Muscle of leg (tissue), 11 donors: ENCODE measurements around the gene LIF. TPM values are rescaled to one million over a fixed set of nuclear protein-coding genes. Genes with fewer than 3 reads are reported as not detected.
A peak's percentile ranks its signal among the peaks of the same experiment; 100 is the strongest.
"Not testable (repeated sequence)": the region's sequence is repeated elsewhere in the genome, so short reads cannot be mapped to it uniquely, and the experiment has no call there.

Experiments
- DNase-seq: peaks from one replicate; pipeline ENCODE4 v3.0.0; 2013
- H3K27ac ChIP-seq: one replicate; pipeline ENCODE4 v1.5.1; 2013; ENCODE audit warnings: mild to moderate bottlenecking, low read length, control low read depth
- H3K27me3 ChIP-seq: one replicate; pipeline ENCODE4 v1.6.1; 2013; ENCODE audit warnings: low read length; ENCODE audit not compliant: control insufficient read depth, insufficient read depth
- H3K36me3 ChIP-seq: one replicate; pipeline ENCODE4 v1.6.1; 2013; ENCODE audit warnings: low read length; ENCODE audit not compliant: control insufficient read depth, insufficient read depth
- H3K4me1 ChIP-seq: one replicate; pipeline ENCODE4 v1.6.1; 2013; ENCODE audit warnings: low read length; ENCODE audit not compliant: control insufficient read depth, insufficient read depth
- H3K4me3 ChIP-seq: one replicate; pipeline ENCODE4 v1.5.1; 2013; ENCODE audit warnings: low read length, control low read depth
- H3K9me3 ChIP-seq: replicated peaks from 2 replicates; pipeline ENCODE4 v1.6.1; 2013; ENCODE audit warnings: low read depth, low read length; ENCODE audit not compliant: control insufficient read depth
- WGBS: methylation state at CpG from one replicate; pipeline ENCODE4 v1.1.5; 2013; ENCODE audit warnings: missing lambda C conversion rate; ENCODE audit not compliant: insufficient coverage; 5-methylcytosine and 5-hydroxymethylcytosine counted together
- polyA plus RNA-seq, 8 donors: library from polyadenylated mRNA; unstranded; fragments of 120-200 nt; gene quantifications; one replicate each; pipeline versions ENCODE4 v1.2.1 to v1.2.3, GENCODE V29; 2013; ENCODE audit warnings: inconsistent platforms in 1 of 8, low replicate concordance in 1 of 8; ENCODE audit not compliant: insufficient read length in 8 of 8, insufficient read depth in 1 of 8
- total RNA-seq: library from RNA; stranded (reverse); fragments of 120-200 nt; gene quantifications from one replicate; pipeline ENCODE4 v1.2.4, GENCODE V29; 2013

The LIF gene
- total and polyA plus RNA-seq, 9 donors: 0.57 to 1.4 (median 0.80) TPM

DNA sequence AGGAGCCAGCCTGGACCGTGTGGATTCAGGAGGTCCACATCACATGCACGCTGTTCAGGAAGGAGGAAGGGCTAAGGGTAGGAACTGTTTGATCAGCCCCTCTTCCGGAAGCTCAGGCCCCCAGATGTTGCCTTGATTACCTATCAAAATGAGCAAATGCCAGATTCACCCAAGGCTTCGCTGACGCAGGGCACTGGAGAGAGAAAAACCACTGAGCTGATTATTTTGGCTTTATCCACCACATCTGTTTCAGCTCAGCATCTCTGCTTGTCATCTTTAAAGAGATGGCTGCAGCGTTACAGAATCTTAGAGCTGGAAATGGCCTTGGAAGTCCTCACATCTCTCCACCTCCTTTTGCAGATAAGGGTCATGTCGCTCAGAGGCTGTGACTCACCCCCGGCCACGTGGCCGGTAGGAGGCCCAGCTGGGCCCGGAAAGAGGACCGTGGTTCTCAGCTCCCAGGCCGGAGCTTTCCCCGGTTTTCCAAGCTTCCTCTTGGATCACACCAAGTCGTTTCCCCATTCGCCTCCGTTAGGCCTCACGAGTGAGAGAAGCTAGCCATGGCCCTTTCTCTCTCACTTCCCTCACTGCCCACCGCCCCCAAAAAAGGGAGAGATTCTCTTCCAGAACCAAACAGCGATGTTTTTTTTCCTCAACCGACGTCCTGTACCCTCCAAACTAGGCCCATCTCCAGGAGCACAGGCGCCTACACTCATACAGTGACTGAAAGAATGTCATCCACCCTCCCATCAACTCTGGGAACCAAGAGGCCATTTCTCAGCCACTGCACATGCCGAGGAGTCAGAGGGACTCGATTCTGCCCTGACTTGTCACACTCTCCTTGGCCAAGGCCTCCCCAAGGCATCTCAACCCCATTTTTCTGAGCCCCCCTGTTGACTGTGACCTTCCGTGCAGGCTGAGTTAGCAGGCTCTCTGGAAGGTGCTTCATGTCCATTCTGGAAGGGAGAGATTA is 37.6 kb downstream of the LIF start:
- peaks cover 56% of the 10 kb centered on the region for H3K4me1 ChIP-seq
- no peak overlapping the region for H3K4me3 ChIP-seq
- H3K36me3 ChIP-seq: no peaks in the 10 kb centered on the region
- no peaks in the 10 kb centered on the region for H3K9me3 ChIP-seq
- H3K27ac ChIP-seq: peak overlapping the region; percentile 89
- peaks cover 17% of the 10 kb centered on the region for H3K27me3 ChIP-seq
- peak; percentile 88 for DNase-seq
- WGBS: 21% methylated on average over 25 of the region's 26 CpGs

DNA sequence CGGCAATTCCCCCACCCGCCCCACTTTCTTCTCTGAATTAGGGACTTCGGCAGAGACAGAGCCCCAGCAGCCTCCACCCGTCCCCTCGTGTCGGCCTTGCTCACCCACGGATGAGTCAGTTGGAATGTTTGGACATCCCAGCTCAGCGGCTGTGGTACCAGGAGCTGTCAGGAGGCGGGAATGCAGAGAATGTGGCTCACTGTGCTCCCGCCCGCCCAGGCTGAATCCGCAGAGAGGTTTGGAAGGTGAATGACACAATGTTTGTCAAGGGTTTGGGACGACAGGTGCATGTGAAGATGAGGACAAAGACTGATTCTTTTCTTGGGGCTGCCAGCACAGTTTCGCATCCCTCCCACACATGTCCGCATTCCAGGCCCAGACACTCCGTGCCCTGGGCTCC is 39.6 kb downstream of the LIF start:
- Histone ChIP-seq H3K27ac (peak overlapping the region; percentile 47), H3K4me1 (peaks cover 74% of the 10 kb centered on the region), H3K4me3 (no peak overlapping the region), H3K27me3 (peaks cover 12% of the 10 kb centered on the region), H3K9me3 (no peaks in the 10 kb centered on the region), H3K36me3 (no peaks in the 10 kb centered on the region)
- WGBS: 44% methylated on average over 9 of the region's 16 CpGs
- peak; percentile 60 for DNase-seq

- peaks cover 13% of the 10 kb centered on the region for H3K27me3 ChIP-seq
- H3K36me3 ChIP-seq: no peaks in the 10 kb centered on the region
- no peak overlapping the region for H3K4me3 ChIP-seq
- peak; percentile 79 for DNase-seq
- peak overlapping the region; percentile 86 for H3K27ac ChIP-seq
- 29% methylated on average over 15 of the region's 25 CpGs for WGBS
- peaks cover 76% of the 10 kb centered on the region for H3K4me1 ChIP-seq
- no peaks in the 10 kb centered on the region for H3K9me3 ChIP-seq
These were observed 41.1 kb downstream of the LIF start for GRCh38 chr22:30205281-30206115.

DNA sequence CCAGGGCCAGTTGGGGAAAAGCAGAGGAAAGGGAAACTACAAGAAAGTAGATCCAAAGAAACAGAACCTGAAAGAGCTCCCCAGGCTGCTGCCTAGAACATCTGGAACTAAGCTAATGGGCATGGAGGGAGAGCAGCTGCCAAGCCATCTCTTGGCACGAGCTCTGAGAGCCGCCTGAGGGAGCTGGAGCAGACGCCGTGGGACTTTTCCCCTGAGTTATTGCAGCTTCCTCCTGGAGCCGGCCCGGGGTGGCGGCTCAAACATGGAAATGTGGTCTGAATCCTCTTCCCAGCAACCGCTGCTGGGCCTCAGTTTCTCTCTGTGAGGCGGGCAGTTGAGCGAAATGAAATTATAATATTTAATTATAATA is 41.8 kb downstream of the LIF start:
- Histone ChIP-seq H3K27me3 (peaks cover 16% of the 10 kb centered on the region), H3K27ac (peak overlapping the region; percentile 86), H3K36me3 (no peaks in the 10 kb centered on the region), H3K4me1 (peaks cover 76% of the 10 kb centered on the region), H3K4me3 (no peak overlapping the region), H3K9me3 (no peaks in the 10 kb centered on the region)
- WGBS: 0% methylated on average over 3 of the region's 10 CpGs
- peak; percentile 78 for DNase-seq

GRCh38 chr22:30204015-30204741 is 42.4 kb downstream of the LIF start:
- Histone ChIP-seq H3K36me3 (no peaks in the 10 kb centered on the region), H3K9me3 (no peaks in the 10 kb centered on the region), H3K27me3 (peaks cover 19% of the 10 kb centered on the region), H3K4me3 (no peak overlapping the region), H3K27ac (peak overlapping the region; percentile 86), H3K4me1 (peaks cover 72% of the 10 kb centered on the region)
- 35% methylated on average over 5 of the region's 7 CpGs for WGBS
- no peak for DNase-seq

GRCh38 chr22:30202531-30203006 is 44.0 kb downstream of the LIF start:
- H3K36me3 ChIP-seq: no peaks in the 10 kb centered on the region
- H3K27ac ChIP-seq: peak overlapping the region; percentile 78
- H3K9me3 ChIP-seq: no peaks in the 10 kb centered on the region
- DNase-seq: peak; percentile 86
- peaks cover 23% of the 10 kb centered on the region for H3K27me3 ChIP-seq
- H3K4me3 ChIP-seq: no peak overlapping the region
- WGBS: 23% methylated on average over 3 of the region's 9 CpGs
- H3K4me1 ChIP-seq: peaks cover 56% of the 10 kb centered on the region

DNA sequence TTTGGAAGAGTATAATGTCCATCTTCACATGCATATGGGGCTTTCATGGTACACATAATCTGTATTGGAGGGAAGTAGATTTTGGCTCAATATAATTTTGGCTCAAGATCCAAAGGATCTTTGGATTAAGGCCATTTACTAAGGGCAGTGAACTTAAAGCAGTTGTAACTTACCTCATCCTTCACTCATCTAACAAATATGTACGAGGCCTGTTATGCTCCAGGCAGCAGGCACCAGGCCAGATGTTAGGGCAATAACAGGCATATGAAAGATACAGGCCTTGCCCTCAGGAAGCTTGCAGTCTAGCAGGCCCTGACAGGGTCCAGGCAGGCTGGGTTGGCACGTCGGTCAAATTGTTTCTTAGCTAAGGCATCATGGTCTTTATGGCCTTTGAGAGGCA is 44.6 kb downstream of the LIF start:
- DNase-seq: peak; percentile 69
- peaks cover 21% of the 10 kb centered on the region for H3K27me3 ChIP-seq
- no peaks in the 10 kb centered on the region for H3K9me3 ChIP-seq
- no peak overlapping the region for H3K4me3 ChIP-seq
- 66% methylated on average over 3 of the region's 3 CpGs for WGBS
- H3K4me1 ChIP-seq: peaks cover 55% of the 10 kb centered on the region
- no peaks in the 10 kb centered on the region for H3K36me3 ChIP-seq
- H3K27ac ChIP-seq: peak overlapping the region; percentile 78

GRCh38 chr22:30200905-30201304 is 45.7 kb downstream of the LIF start:
- not testable (repeated sequence) for H3K4me3 ChIP-seq, DNase-seq, H3K27ac ChIP-seq, H3K36me3 ChIP-seq, H3K9me3 ChIP-seq
- Histone ChIP-seq H3K4me1 (peaks cover 55% of the 10 kb centered on the region), H3K27me3 (peaks cover 20% of the 10 kb centered on the region)
- 98% methylated on average over 9 of the region's 10 CpGs for WGBS

DNA sequence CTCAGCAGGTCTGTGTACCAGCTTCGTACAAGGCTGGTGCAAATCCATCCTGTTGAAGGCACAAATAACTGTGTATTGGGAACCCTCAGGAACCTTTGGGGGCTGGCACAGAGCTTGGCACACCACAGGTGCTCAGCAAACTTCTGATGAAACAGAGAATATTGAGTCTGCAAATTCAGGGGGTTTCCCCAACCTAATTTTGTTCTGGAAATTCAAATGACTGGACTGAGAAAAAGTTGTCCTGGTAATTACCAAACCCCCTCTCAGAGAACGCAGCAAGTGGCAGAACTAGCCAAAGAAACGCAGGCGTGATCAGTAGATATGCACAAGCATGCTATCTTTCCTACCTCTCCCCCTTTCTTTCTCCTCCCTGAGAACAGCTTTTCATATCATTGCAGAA is 47.6 kb downstream of the LIF start:
- no peak for DNase-seq
- no peaks in the 10 kb centered on the region for H3K9me3 ChIP-seq
- H3K27me3 ChIP-seq: peaks cover 12% of the 10 kb centered on the region
- WGBS: 69% methylated on average over 1 of the region's 4 CpGs
- peaks cover 40% of the 10 kb centered on the region for H3K4me1 ChIP-seq
- no peak overlapping the region for H3K27ac ChIP-seq
- no peaks in the 10 kb centered on the region for H3K36me3 ChIP-seq
- H3K4me3 ChIP-seq: no peak overlapping the region
